GM18520 (cell line): ENCODE data around the gene PPM1D.
A peak's percentile ranks its signal among the peaks of the same experiment; 100 is the strongest.
"Not testable (repeated sequence)": the region's sequence is repeated elsewhere in the genome, so short reads cannot be mapped to it uniquely, and the experiment has no call there.

Experiments used
- ATAC-seq: cut with Tn5 transposase; IDR thresholded peaks from one replicate; pipeline ENCODE4 v1.9.1; 2021; ENCODE audit not compliant: unreplicated experiment

The PPM1D gene

DNA sequence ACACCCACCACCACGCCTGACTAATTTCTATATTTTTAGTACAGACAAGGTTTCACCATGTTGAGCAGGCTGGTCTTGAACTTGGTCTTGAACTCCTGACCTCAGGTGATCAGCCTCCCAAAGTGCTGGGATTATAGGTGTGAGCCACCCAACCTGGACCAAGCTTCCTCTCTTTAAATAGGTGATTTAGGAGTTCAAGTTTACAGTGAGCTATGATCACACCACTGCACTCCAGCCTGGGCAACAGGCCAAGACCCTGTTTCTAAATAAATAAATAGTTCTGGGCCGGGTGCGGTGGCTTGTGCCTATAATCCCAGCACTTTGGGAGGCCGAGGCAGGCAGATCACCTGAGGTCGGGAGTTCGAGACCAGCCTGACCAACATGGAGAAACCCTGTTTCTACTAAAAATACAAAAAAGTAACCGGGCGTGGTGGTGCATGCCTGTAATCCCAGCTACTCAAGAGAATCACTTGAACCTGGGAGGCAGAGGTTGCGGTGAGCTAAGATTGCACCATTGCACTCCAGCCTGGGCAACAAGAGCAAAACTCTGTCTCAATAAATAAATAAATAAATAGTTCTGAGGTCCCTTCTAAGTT, 6.5 kb upstream of the PPM1D start:
- ATAC-seq = not testable (repeated sequence)

DNA sequence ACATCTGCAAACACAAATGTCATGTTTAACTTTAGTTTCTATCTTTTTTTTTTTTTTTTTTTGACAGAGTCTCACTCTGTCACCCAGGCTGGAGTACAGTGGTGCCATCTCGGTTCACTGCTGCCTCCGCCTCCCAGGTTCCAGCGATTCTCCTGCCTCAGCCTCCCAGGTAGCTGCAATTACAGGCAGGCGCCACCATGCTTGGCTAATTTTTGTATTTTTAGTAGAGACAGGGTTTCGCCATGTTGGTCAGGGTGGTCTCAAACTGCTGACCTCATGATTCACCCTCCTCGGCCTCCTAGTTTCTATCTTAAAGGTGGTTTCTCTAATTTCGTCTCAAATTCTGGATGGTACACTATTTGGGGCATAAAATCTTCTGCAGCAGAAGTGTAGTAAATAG, 5.8 kb upstream of the PPM1D start:
- not testable (repeated sequence) for ATAC-seq

DNA sequence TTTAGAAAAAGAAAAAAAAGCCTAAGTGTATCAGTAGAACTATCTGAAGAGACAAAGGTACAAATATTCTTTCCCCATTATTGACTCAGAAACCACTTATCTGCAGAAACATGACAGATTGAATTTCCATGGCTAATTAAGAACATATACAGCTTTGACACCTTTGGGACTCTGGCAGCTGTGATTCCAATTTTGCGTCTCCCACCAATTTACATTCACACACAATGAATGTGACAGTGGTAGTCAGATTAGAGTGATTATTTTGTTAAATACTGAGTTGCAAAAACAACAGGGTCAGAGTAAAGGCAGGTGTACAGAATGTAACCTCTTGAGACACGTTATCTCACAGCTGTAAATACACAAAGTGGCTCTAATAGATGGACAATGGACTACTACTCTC, 5.3 kb upstream of the PPM1D start:
- ATAC-seq = no peak

DNA sequence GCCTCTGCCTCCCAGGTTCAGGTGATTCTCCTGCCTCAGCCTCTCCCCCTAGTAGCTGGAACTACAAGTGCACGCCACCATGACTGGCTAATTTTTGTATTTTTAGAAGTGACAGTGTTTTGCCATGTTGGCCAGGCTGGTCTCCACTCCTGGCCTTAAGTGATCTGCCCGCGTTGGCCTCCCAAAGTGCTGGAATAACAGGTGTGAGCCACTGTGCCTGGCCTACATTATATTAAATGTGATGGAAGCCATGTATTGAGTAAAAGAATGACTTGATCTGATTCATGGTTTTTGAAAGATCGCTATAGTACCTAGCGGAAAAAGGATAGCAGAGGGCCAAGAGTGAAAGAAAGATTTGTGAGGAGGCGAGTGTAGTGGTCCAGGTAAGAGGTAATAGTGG, 2.7 kb upstream of the PPM1D start:
- ATAC-seq = no peak

DNA sequence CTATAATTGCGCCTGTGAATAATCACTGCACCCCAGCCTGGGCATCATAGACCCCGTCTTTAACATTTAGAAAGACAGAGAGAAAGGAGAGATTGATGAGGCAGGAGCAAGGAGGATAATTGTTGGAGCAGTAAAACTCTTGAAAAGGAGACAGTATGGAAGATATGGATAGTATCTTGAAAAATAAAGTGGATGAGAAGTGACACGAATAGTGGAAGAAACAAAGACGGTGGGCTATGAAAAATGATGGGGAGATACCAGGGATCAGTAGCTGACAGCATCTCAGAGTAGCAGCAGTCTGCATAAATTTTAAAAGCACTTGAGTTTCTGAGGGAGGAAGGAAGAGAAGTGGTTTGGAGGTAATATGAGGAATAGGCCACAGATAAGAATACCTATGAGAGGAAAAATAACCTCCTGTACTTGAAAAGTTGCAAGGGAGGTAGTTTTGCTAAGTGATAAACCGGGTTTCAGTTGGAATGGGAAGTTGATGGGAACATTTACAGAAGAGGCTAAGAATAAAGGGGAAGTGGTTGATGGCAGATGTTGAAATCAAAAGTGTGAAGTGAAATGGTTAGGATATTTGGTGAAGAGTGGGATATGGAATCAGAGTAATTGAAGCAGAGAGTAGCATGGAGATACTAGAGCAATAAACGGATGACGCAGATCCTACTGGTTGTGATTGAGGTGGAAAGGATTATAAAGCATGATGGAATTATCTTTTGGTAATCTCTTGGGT, 1.8 kb upstream of the PPM1D start:
- no peak for ATAC-seq

DNA sequence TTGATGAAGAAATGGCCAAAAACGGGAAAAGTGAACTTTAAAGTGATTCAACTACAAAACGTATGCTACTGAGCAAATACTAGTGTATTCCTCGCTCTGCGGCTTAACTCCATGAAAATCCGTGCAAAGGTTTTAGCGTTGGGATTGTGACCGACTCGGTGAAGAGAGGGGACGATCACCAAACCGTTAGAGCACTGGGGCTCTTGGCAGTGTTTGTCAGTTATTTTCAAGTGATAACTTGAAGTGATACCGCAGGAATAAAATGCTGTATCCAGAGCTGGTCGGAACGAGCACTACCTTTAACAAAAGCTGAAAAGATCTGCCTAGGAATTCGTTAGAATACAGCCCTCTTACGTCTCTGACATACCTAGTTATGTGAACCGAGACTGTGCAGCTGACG, 773 bp upstream of the PPM1D start:
- ATAC-seq = peak; percentile 10

DNA sequence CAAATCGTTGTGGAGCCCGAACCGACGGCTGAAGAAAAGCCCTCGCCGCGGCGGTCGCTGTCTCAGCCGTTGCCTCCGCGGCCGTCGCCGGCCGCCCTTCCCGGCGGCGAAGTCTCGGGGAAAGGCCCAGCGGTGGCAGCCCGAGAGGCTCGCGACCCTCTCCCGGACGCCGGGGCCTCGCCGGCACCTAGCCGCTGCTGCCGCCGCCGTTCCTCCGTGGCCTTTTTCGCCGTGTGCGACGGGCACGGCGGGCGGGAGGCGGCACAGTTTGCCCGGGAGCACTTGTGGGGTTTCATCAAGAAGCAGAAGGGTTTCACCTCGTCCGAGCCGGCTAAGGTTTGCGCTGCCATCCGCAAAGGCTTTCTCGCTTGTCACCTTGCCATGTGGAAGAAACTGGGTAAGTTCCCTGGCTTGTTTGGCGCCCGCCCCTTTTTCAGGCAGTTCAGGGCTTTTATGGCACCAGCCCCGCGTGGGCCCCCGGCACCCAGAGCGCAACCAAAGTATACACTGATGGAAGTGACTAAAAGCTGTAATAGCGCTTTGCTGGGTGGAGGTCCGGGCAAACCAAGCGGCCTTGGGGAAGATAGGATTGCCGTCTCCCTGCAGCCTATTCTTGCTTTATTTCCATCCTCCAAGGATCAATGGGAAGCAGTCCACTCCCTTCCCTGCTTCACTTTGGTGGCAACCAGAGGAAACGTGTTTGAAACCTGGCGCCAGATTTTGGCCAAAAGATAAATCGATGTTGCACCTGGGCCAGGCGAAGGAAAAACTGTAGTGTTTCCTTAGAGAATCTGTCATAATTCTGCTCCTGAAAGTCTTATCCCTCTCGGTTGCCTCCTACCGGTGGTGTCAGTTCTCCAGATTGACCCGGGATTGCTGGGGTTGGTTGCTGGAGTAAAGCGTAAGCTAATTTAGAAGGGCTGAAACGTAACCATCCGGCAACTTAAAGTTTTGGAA, 775 bp downstream of the PPM1D start:
- no peak for ATAC-seq

DNA sequence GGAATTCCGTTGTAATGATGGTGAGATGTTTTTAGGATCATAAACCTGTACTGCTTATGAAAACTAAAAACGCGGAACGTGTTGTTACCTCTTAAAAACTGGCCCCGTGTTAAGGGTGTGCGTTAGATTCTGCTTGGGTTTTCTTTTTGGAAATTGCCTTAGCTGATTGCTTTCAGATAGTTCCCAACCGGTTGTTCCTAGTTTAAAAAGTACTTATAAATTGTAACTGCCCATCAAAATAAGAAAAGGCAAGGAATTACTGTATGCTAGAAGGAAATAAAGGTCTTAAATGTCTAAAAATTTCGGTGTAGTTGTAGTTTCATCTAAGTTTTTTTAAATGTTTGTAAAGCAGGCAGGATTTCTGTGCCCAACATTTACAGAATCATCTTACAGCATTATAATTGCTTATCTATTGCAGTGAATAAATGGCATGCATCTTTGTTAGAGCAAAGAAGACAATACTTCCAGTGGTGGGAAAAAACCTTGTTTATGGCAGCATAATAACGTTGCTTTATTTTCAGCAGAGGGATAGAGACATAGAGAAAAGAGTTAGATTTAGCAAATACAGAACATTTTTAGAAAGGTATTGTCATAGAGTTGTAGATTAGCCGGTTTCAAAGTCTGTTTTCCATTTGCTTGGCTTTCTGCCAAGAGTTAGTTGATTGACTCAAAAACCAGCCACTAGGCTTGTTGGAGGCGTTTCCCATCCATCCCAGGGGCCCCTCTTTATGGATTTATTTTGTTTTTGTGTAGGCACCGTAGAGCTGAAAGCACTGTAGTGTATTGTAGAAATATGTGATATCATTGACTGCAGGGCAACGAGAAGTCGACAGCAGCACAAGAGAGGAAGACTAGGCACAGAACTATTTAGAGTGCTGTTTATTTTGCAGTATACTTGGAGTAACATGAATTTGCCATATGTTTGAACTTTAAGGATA, 1.7 kb downstream of the PPM1D start:
- ATAC-seq = no peak

DNA sequence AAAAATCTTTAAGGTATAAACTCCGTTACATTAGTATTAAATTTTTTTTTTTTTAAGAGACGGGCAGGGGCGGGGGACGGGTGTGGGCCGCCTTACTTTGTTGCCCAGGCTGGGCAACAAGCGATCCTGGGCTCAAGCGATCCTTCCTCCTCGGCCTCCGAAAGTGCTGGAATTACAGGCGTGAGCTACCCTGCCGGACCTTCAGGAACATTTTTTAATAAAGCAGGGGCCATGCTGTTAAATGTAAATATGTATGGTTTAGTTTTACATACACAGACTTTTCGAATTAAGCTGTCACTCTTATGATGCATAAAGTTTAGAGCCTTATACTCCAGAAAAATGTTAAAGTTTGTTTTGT, 2.4 kb downstream of the PPM1D start:
- ATAC-seq = no peak

DNA sequence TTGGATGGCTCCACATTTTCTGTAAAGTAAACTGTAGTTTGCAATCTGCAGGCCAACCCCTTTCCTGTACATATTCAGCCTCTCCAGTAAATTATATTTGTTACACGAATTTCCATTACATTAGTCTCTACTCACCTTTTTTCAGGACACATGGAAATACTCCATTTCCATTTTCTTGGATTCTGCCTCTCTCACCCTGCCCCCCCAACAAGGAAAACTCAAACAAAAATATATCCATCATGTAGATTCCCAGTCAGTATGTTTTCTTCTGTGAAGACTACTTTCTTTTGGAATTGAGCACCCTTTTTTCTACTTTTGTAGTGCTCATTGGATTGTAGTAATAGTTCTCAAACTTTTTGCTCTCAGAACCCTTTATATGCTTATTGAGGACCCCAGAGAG, 2.9 kb downstream of the PPM1D start:
- no peak for ATAC-seq

DNA sequence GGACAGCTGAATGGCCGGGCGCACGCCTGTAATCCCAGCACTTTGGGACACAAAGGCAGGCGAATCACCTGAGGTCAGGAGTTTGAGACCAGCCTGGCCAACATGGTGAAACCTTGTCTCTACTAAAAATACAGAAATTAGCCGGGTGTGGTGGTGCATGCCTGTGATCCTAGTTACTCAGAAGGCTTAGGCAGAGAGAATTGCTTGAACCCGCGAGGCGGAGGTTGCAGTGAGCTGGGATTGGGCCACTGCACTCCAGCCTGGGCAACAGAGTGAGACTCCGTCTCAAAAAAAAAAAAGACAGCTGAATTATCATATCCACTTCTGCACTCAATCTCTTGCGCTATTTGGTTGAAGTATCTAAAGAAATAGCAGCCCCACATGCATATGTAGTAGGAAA, 3.5 kb downstream of the PPM1D start:
- not testable (repeated sequence) for ATAC-seq

DNA sequence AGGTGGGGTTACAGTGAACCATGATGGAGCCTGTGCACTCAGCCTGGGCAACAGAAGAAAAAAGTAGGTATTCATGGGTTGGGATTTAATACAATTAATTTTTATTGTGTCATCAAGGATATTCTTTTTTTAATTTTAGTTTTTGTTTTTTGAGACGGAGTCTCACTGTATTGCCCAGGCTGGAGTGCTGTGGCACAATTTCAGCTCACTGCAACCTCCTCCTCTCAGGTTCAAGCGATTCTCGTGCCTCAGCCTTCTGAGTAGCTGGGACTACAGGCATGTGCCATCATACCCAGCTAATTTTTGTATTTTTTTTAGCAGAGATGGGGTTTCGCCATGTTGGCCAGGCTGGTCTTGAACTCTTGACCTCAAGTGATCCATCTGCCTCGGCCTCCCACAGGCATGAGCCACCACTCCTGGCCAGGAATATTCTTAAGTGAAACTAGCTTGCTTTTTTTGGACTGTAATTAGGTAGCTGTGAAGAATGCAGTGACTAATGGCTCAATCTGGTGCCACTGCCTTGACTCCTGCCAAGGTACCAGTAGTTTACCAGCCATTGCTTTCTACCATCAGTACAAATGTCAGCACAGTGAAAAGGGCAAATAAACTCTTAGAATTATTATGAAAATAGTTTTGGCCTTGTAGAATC, 4.8 kb downstream of the PPM1D start:
- ATAC-seq = no peak

DNA sequence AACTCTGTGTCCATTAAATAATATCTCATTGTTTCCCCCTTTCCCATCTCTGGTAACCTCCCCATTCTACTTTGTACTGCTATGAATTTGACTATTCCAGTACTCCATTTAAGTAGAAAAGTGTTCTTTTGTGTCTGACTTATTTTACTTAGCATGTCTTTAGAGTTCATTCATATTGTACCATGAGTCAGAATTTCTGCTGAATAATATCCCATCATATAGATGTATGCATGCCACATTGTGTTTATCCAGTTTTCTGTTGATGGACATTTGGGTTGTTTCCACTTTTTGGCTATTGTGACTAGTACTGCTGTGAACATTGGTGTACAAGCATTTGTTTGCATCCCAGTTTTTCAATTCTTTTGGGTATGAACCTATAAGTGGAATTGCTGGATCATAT, 6.0 kb downstream of the PPM1D start:
- ATAC-seq = no peak

DNA sequence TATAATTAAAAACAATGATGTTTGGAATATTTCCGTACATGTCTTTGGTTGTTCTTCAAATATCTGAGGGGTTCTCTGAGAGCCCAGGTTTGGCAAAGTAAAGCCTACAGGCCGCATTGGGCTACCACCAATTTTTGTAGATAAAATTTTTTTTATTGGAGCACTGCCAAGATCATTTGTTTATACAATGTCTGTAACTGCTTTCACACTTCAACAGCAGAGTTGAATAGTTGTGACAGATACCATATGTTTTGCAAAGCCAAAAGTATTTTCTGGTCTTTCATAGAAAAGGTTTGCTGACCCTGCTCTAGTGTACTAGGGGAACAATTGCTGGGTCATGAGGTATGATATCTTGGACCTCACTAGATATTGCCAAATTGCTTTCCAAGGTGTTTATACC, 10.5 kb downstream of the PPM1D start:
- no peak for ATAC-seq

DNA sequence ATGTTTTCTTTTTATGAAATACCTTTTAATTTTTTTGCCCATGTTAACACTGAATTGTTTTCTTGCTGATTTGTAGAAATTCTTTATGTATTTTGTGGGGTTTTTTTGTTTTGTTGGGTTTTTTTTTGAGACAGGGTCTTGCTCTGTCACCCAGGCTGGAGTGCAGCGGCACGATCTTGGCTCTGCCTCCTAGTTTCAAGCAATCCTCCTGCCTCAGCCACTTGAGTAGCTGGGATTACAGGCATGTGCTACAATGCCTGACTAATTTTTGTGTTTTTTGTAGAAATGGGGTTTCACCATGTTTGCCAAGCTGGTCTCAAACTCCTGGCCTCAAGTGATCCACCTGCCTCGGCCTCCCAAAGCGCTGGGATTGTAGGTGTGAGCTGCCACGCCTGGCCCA, 11.3 kb downstream of the PPM1D start:
- not testable (repeated sequence) for ATAC-seq

DNA sequence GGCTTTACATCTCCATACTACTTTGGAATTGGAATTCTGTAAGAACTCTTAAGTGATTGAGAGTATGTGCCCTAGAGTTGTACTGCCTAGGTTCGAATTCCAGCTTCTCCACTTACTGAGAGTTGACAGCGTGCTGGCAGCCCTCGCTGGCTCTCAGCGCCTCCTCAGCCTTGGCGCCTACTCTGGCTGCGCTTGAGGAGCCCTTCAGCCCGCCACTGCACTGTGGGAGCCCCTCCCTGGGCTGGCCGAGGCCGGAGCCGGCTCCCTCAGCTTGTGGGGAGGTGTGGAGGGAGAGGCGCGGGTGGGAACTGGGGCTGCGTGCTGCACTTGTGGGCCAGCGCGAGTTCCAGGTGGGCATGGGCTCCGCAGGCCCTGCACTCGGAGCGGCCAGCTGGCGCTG, 13.3 kb downstream of the PPM1D start:
- ATAC-seq = no peak

DNA sequence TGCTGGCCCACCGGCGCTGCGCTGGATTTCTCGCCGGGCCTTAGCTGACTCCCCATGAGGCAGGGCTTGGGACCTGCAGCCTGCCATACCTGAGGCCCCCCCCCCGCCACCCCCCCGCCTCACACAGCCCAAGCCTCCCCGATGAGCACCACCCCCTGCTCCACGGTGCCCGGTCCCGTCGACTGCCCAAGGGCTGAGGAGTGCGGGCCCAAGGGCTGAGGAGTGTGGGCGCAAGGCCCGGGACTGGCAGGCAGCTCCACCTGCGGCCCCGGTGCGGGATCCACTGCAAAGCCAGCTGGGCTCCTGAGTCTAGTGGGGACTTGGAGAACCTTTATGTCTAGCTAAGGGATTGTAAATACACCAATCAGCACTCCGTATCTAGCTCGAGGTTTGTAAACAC, 13.8 kb downstream of the PPM1D start:
- ATAC-seq = not testable (repeated sequence)

DNA sequence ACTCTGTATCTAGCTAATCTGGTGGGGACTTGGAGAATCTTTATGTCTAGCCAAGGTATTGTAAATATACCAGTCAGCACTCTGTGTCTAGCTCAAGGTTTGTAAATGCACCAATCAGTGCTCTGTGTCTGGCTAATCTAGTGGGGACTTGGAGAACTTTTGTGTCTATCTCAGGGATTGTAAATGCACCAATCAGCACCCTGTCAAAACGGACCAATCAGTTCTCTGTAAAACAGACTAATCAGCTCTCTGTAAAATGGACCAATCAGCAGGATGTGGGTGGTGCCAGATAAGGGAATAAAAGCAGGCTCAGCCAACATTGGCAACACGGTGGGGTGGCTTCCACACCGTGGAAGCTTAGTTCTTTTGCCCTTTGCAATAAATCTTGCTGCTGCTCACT, 14.3 kb downstream of the PPM1D start:
- ATAC-seq = not testable (repeated sequence)

DNA sequence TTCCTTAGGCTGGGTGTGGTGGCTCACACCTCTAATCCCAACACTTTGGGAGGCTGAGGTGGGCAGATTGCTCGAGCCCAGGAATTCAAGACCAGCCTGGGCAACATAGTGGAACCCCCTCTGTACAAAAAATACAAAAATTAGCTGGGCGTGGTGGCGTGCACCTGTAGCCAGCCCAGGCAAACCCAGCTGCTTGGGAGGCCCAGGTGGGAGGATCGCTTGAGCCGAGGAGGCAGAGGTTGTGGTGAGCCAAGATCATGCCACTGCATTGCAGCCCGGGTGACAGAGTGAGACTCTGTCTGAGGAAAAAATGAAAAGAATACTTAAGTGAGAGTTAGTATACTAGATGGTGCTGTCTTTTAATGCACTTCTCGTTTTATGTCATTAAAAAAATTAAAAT, 15.1 kb downstream of the PPM1D start:
- no peak for ATAC-seq

DNA sequence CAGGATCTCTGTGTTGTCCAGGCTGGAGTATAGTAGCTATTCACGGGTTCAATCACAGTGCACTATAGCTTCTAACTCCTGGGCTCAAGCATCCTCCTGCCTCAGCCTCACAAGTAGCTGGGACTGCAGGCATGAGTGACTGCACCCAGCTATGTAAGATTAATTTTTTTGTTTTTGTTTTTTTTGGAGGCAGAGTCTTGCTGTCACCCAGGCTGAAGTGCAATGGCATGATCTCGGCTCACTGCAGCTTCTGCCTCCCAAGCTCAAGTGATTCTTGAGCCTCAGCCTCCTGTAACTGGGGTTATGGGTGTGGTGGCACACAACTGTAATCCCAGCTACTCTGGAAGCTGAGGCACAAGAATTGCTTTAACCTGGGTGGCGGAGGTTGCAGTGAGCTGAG, 15.8 kb downstream of the PPM1D start:
- ATAC-seq = no peak
